NCI-H187 (cell line): ENCODE results near the gene ODAD3.
"Not testable (repeated sequence)": the region's sequence is repeated elsewhere in the genome, so short reads cannot be mapped to it uniquely, and the experiment has no call there.

ENCODE experiments used
- DNase-seq, 2 experiments: peaks; one replicate each; lab custom pipeline; 2025; lab: John Stamatoyannopoulos, UW

Gene ODAD3

DNA sequence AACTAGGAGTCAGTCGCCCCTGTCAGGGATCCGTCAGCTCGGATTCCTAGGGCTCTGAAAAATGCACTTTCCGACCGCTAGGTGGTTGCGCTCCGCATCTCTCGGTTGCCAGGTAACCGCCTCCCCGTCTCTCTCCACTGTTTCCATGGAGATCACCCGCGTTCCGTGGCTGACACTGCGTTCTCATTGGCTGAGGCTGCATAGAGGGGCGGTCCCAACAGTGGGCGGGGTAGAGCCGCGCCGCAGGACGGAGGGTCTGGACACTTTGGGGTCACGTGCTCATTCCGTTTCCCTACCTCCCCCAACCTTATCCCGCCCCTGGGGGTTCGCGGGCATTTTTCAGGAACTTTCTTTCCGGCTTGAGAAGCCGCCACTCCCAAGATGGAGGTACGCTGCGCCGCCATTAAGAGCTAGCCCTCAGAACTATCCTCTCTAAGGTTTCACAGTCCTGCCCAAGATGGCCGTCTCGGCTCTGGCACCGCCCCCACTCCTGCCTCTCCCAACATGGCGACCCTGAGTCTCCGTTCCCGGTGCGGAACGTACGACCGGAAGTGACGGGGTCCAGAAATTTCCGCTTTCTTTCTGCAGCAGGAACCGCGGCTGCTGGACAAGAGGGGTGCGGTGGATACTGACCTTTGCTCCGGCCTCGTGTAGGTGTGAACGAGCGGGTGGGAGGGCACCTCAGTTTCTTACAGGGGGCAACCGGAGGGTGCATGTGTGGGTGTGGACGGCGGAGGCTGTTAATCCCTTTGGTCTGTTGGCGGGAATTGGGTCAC is at the start of gene ODAD3, which contains the start of gene PRKCSH:
TSS of gene ODAD3 (minus strand) at position 65 of the 776 bp plus-strand sequence. CDS start 105 bp downstream, outside the sequence.
TSS of gene PRKCSH (plus strand) at position 579 of the 776 bp plus-strand sequence. CDS start 483 bp downstream, outside the sequence.
- peak; percentile 91 to 99 for DNase-seq

DNA sequence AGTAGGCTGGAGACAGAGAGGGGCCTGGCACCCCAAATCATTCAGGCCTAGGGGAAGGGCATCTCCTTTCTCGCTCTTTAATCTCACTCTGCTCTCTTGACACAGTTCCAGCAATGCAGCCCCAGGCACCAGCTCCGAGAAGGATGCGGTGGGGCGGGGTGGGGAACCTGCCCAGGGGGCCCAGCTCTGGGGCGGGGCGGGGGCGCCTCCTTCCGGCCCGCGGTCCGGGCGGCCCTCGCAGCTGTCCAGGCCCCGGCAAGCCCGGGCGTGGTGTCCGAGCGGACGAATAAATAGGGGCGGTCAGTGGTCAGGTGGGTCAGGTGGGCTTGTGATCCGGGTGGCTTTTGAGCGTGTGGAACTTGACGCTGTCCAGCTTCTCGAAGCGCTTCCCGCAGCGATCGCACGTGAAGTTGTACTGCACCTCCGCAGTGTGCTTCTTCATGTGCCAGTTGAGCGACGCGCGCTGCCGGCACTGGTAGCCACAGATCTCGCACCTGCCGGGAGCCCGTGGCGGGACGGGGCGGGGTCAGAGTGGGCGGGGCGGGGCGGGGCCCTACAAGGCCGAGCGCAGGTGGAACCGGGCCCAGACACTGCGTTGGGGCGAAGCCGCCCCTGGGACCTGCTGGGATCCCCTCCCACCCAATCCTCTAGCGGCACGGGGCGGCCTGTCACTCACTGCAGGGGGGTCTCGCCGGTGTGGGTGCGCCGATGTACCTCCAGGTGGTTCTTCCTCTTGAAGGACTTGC is 48.6 kb upstream of the ODAD3 start:
- no peak for DNase-seq

DNA sequence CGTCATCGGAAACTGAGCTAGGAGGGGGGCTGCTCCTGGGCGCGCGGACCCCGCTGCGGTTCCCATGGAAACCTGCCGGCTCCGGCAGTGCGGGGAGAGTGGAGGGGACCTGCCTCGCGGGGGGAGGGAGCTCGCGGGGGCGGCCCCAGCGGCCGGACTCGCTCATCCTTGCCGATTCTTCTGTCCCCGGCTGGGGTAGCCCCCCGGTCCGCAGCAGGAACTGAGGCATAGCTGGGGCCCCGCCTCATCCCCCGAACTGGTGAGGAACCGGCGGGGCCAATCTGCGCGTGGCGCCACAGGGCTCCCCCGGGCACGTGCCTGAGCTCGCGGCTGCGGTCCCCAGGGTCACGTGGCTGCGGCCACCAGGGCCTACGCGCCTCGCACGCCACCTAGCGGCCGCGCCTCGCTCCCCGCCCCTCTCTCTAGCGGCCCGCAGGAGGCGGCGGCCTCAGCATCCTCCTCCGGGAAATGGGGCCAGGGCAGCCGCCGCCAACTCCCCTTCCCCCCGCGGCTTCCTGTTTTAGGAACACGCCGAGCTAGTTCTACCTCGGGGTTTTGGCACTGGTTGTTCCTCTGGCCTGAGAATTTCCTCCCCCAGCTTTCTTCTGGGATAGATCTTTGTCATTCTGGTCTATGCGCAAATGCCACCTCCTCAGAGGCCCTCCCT is 47.6 kb upstream of the ODAD3 start:
- DNase-seq, result peak; percentile 35 to 56

DNA sequence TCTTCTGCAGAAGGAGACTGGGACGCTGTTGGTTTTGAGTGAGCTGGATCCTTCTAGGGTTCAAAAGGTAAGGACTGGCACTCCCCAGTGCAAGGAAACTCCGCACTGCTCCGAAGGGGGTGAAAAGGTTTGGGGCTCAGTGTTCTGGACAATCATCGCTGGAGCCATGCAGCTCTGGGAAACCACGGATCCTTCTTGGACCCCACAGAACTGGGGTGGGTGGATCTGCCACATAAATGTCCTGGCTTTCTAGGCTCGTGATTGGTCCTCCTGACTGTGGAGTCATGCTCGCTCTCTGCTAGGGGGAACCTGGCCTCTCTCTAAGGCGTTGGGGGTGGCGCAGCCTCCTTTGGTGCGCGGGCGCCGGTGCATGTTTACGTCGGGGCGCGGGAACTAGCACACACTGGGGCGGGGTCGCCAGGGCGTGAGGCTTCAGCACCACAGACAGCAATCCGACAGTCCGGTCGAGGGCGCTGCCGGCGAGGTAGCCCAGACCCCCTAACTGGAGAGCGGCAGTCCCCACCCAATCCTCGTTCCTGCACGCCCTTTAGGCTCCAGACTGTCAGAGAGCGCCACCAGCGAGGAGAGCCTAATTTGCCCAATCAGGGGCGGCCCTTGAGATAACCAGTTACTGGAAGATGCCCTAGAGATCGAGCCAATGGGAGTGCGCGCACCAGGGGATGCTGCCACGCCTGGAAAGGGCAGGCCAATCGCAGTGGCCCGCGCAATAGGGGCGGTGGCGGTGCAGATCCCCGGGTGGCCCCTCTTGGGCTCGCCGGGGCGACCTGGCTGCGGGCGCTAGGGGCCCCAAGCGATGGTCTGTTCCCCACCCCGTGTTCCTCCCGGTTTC is 46.8 kb upstream of the ODAD3 start:
- peak; percentile 14 to 22 for DNase-seq

DNA sequence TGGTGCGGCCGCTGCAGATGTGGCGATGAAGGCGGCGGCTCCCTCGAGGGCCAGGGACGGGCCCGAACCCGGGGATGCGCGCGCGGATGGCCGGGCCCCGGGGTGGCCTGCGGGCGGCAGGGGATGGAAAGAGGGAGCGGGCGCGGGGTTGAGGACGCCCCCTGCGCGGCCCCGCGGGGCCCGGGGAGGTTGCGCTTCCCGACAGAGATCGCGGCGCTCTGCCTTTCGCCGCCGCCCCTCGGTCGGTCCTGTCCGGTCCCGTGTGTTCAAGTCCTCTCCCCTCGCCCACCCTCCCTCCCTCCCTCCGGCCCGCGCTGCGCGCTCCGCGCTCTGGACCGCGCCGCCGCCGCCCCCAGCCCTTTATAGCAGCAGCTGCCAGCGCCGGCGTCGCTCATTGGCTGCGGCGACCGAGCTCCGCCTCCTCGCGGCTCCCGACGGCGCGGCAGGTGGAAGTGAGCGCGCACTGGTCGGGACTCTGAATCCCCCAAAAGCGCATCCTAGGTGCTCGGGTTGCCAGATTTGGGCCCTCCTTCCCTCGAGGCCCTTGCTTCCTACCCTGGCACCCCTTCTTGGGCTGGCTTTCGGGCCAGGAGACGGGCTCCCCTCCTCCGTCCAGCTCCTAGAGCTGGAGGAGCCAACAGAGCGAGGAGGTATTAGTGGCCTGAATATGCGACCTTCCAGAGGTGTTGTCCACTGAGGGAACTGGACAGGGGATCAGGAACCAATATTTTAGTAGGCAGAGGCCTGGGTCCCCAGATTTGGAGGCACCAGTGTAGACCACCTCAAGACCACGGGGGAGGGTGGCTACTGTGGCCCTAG is 46.0 kb upstream of the ODAD3 start, which contains the start of gene ELAVL3:
TSS of gene ELAVL3 (minus strand) at position 332 of the 819 bp plus-strand sequence. CDS start 438 bp downstream, outside the sequence.
- peak; percentile 4 to 9 for DNase-seq

DNA sequence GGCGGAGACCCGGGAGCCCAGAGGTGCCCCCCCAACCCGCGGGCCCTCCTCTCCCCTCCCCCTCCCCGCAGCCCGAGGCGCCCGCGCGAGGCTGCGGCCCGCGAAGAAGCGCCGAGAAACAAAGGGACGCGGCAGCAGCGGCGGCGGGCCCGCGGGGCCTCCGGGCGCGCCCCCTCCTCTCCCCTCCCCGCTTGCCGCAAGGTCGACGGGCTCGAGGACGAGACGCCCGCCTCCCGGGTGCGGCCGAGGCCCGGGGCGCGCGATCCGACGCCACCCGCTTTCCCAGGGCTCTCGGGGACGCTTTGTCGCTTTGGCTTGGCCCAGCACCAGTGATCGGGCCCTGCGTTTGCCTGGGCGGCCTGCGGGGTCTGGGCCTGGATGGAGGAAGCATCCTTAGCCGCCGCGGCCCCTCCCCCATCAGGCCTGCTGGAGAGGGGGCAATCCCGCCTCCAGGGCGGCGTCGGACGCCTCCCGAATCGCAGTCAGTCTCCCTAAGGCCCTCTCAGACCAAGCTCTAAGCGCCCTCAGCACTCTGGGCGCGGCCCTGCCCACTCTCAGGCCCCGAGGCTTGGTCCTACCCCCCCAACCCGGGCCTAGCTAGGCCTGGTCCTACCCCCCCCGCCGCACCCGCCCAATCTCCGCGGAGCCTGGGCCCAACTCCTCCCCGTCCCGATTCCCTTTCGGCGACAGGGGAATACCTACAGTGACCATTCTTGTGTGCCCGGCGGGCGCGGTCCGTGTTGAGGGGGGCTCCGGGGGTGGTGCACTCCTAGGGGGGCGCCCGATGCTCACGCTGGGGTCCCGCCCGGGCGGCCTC is 45.2 kb upstream of the ODAD3 start:
- no peak for DNase-seq

DNA sequence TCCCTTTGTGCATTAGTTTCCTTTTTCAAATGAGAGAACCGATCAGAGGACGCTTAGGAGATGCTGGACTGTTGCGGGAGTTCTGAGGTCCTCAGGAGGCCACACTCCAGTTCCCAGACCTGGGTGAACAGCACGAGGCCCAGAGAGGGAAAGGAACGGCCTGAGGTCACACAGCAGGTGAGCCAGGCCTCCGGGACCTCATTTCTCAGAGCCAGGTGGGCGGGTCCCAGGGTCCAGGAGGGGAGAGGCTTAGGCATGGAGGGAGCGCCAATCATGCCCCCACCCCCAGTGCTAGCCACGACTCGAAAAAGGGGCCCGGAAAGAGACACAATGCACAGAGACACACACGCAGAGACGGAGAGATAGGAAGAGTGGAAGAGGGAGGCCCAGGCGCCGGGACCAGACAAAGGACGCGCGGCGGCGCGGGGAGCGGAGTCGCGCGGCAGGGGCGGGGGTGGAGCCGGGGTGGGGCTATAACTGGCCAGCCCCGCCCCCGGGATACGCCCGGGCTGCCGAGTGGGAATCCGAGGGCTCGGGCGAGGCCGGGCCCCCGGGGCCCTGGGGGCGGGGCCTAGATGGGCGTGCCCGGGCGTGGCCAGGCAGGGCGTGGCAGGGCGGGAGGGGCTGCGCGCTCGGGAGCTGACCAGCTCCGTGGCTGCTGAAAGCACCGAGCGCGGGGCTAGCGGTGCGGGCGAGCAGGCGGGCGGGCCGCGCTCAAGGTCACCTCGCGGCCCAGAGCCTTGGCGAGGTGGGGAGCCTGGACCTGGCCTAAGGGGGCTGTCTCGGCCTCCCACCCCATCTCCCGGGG is 44.4 kb upstream of the ODAD3 start:
- no peak for DNase-seq

DNA sequence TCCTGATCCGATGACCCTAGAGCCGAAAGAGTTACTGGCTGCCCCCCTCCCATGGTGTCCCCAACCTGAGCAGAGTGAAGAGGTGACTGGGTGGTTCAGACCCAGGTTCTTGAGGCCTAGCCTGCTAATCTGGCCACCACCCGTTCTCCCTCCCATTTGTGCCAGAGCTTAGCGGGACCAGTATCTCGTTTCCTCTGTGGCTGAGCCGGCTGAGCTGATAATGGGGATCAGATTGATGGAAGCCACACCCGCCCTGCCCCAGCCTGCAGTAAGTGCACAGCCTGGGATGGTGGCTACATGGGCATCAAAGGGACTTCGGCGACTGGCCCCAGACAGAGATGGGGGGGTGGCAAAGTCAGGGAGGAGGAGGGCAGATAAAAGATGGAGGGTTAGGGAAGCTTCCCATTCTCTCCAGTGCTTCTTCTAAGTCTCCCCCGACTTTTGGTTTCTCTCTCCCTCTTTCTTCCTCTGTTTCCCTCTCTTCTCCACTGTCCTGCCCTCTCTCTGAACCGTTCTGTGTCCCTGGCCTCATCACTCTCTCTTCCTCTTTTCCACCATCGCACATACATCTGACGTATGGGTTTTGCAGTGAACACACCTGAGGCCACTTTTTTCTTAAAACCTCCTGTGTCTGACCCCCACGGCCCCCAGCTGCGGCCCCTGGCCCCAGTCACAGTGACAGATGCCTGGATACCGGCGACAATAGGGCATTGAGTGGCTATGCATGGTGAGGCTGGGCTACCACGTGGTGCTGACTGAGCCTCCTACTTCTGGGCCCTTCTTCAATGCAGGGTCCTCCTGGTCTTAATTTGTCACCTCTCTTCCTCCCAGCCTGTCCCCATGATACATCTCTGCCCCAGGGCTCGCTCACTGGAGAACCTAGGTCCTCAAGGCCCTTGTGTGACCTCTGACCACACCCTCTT is 43.5 kb upstream of the ODAD3 start:
- no peak for DNase-seq

DNA sequence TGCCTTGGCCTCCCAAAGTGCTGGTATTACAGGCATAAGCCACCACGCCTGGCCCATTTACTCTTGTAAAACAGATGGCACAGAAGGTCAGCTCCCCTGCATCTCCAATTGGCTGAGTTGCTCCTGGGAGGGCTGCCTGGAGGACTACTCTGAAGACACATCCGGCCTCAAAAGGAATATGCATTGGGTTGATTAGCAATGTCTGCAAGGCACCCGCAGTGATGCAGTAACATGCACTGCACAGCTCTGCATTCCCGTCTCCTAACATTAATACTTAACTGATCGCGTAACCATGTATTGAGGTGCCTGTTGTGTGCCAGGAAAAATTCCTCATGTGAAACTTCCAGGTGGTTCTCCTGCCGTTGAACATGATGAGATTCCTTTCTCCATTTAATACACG is 40.9 kb upstream of the ODAD3 start:
- no peak for DNase-seq

DNA sequence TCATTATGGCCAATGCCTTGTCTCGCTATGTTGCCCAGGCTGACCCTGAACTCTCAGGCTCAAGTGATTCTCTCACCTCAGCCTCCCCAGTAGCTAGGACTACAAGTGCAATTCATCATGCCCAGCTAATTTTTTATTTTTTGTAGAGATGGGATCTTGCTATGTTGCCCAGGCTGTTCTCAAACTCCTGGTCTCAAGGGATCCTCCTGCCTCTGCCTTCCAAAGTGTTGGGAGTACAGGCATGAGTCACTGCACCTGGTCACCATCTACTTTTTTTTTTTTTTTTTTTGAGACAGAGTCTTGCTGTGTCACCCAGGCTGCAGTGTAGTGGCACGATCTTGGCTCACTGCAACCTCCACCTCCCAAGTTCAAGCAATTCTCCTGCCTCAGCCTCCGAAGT is 40.4 kb upstream of the ODAD3 start:
- not testable (repeated sequence) for DNase-seq

DNA sequence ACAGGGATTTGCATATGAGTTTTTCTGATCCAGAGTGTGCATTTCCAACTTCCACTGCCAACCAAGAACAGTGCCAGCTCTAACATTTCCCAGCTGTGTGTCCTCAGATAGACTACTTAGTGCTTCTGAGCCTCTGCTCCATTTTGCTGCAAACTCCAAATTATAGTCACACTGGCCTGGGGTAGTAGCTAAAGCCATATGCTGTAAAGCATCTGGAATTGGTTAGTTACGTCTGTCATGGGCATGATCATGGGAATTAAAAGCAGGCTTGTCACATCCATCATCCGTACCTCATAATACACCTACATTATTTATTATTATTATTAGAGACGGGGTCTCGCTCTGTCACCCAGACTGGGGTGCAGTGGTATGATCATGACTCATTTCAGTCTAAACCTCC is 38.8 kb upstream of the ODAD3 start:
- DNase-seq, result no peak

DNA sequence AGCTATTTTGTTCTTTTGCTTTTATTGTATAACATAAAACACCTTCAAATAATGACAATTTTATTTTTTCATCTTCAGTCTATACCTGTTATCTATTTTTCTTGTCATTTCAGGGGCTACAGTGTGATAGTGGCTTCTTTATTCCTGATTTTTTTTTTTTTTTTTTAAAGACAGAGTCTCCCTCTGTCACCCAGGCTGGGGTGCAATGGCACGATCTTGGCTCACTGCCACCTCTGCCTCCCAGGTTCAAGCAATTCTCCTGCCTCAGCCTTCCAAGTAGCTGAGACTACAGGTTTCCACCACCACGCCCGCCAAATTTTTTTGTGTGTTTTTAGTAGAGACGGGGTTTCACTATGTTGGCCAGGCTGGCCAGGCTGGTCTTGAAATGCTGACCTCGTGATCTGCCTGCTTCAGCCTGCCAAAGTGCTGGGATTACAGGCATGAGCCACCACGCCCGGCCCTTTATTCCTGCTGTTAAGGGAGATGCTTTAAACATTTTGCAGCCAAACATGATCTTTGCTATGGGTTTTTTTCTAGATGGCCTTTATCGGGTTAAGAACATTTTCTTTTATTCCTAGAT is 33.4 kb upstream of the ODAD3 start:
- not testable (repeated sequence) for DNase-seq

DNA sequence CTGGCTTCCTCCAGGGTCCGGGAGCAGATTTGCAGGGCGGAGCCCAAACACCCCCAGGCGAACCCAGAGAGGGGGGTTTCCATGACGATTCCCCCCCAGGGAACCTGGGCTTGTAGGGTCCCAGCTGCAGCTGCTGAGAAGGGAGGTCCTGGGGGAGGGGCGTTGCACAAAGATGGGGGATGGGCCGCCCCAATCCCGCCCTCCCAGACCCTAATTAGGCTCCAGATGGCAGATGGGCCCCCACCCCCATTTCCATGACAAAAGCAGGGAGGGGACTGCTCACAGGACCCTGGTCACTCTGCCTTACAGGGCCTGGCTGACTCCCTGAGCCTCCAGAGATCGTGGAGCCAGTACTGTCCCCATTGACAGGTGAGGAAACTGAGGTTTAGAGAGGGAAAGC is 30.7 kb upstream of the ODAD3 start:
- no peak for DNase-seq

DNA sequence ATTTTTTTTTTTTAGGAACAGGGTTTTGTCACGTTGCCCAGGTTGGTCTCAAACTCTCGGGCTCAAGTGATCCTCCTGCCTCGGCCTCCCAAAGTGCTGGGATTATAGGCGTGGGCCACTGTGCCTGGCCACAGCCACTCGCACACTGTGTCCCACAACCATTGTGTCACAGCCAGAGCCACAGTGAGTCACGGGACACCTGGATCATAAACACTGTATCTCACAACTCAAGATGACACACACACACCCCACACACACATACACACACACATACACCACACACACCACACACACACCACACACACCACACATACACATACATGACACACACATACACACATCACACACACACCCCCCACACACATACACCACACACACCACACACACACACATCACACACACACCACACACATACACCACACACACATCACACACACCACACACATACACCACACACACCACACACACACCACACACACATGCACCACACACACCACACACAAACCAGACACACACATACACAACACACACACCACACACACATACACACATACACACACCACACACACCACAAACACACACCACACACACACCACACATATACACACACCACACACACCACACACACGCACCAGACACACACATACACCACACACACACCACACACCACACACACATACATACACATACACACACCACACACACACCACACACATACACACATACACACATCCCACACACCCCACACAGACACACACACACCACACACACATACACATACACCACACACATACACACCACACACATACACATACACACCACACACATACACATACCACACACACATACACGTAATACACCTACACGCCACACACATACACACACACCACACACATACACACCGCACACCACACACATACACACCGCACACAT is 29.7 kb upstream of the ODAD3 start:
- DNase-seq, result no peak

DNA sequence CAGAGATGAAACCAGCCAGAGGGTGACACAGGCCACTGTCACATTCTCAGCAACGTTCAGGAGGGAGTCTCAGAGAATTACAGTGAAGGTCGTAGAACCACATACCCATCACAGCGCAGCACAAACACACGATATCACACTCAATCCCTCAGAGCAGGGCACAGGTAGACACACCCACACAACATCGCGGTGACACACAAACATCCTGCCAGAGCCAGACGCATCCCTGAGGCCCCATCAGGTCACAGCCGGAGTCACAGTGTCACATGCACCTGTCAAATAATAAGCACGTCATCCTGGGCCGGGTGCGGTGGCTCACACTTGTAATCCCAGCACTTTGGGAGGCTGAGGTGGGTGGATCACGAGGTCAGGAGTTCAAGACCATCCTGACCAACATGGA is 28.5 kb upstream of the ODAD3 start:
- no peak for DNase-seq

DNA sequence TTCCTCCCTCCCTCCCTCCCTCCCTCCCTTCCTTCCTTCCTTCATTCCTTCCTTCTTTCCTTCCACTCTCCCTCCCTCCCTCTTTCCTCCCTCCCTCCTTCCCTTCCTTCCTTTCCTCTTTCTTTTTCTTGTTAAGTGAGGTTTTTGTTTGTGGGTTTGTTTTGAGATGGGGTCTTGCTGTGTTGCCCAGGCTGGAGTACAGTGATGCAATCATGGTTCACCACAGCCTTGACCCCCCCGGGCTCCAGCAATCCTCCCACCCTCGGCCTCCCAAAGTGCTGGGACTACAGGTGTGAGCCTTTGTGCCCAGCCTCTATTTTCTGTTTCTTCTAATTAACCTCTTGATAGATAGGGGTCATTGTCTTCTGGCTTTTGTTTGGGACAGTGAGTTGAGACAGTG is 26.5 kb upstream of the ODAD3 start:
- DNase-seq, result no peak
